ENCODE measurements around the gene SLC4A8.

Gene SLC4A8

GRCh38 chr12:51528852-51529650 is 104.4 kb downstream of the SLC4A8 start:
- DNase-seq: no peak

- DNase-seq: no peak
Observed at GRCh38 chr12:51529651-51529970, 105.0 kb downstream of the SLC4A8 start.

- no peak for DNase-seq
Observed at GRCh38 chr12:51530208-51530607, 105.6 kb downstream of the SLC4A8 start.

- DNase-seq: no peak
Observed at GRCh38 chr12:51531284-51531977, 106.8 kb downstream of the SLC4A8 start.

- peak; percentile 78 for DNase-seq
Observed at GRCh38 chr12:51531978-51532497, 107.4 kb downstream of the SLC4A8 start.

GRCh38 chr12:51533799-51534198 is 109.2 kb downstream of the SLC4A8 start:
- peak; percentile 46 for DNase-seq

- DNase-seq: no peak
Observed at GRCh38 chr12:51534216-51535074, 109.8 kb downstream of the SLC4A8 start.

- no peak for DNase-seq
Observed at GRCh38 chr12:51536159-51536558, 111.5 kb downstream of the SLC4A8 start.

- no peak for DNase-seq
Observed at GRCh38 chr12:51538149-51538548, 113.5 kb downstream of the SLC4A8 start.

- DNase-seq: no peak
Observed at GRCh38 chr12:51538599-51538998, 114.0 kb downstream of the SLC4A8 start.

GRCh38 chr12:51540996-51541395 is 116.4 kb downstream of the SLC4A8 start:
- no peak for DNase-seq

- no peak for DNase-seq
Observed at GRCh38 chr12:51546097-51546496, 121.5 kb downstream of the SLC4A8 start.

- no peak for DNase-seq
Observed at GRCh38 chr12:51547606-51548005, 123.0 kb downstream of the SLC4A8 start.

GRCh38 chr12:51548241-51548640 is 123.6 kb downstream of the SLC4A8 start:
- no peak for DNase-seq

GRCh38 chr12:51549637-51550036 is 125.0 kb downstream of the SLC4A8 start:
- DNase-seq: peak; percentile 60
